HEK293 (cell line): Measurements from ENCODE around the gene CDC14A.
A peak's percentile ranks its signal among the peaks of the same experiment; 100 is the strongest.
"Not testable (repeated sequence)": the region's sequence is repeated elsewhere in the genome, so short reads cannot be mapped to it uniquely, and the experiment has no call there.

Experiments used
- CTCF ChIA-PET: fragments of 350-600 bp; formaldehyde crosslinking; extraction: SDS; loops from one replicate; lab custom pipeline; 2021; ENCODE audit warnings: antibody characterized with exemption; lab: Yijun Ruan, JAX
- POLR2A ChIA-PET: fragments of 300-600 bp; formaldehyde crosslinking; extraction: SDS; loops from one replicate; lab custom pipeline; 2020; ENCODE audit warnings: antibody characterized with exemption, inconsistent platforms; lab: Yijun Ruan, JAX
- H3K27ac ChIP-seq: fragments of 200-500 bp; sonication (Bioruptor generic); 2 replicates; pipeline ENCODE4 v1.5.1; 2014; ENCODE audit warnings: low read depth, low read length, control low read depth, inconsistent platforms; ENCODE audit errors: extremely low read depth
- H3K36me3 ChIP-seq, 2 experiments: fragments of 200-500 bp in 1 of 2; sonication (Bioruptor generic) in 1 of 2; 1 replicate in 1 of 2; 2 replicates in 1 of 2; pipeline ENCODE4 v1.5.1; 2014 to 2017; ENCODE audit warnings: inconsistent platforms in 2 of 2, low read length in 2 of 2; ENCODE audit not compliant: control insufficient read depth in 2 of 2, insufficient read depth in 1 of 2
- H3K4me1 ChIP-seq: fragments of 200-500 bp; sonication (Bioruptor generic); 2 replicates; pipeline ENCODE4 v1.5.1; 2014; ENCODE audit warnings: mild to moderate bottlenecking, low read length, inconsistent platforms; ENCODE audit not compliant: control insufficient read depth, insufficient read depth
- H3K4me3 ChIP-seq: 2 replicates; pipeline ENCODE4 v1.5.1; 2011; ENCODE audit warnings: low read depth, mild to moderate bottlenecking, control low read depth, low read length, moderate library complexity
- H3K9me3 ChIP-seq: fragments of 200-500 bp; sonication (Bioruptor generic); 2 replicates; pipeline ENCODE4 v1.5.1; 2014; ENCODE audit warnings: low read depth, low read length, inconsistent platforms; ENCODE audit not compliant: control insufficient read depth, insufficient read depth
- GLI4 ChIP-seq: fragments of 450-650 bp; formaldehyde crosslinking; IDR thresholded peaks from 2 replicates; pipeline ENCODE4 v1.5.1; 2016; ENCODE audit warnings: missing biosample characterization, missing genetic modification characterization
- RBAK ChIP-seq: fragments of 450-650 bp; formaldehyde crosslinking; IDR thresholded peaks from 2 replicates; pipeline ENCODE4 v1.5.1; 2016; ENCODE audit warnings: missing biosample characterization, missing genetic modification characterization
- SP7 ChIP-seq: fragments of 450-650 bp; formaldehyde crosslinking; IDR thresholded peaks from 2 replicates; pipeline ENCODE4 v1.5.1; 2016; ENCODE audit warnings: missing biosample characterization, missing genetic modification characterization
- ZFP69B ChIP-seq: fragments of 450-650 bp; formaldehyde crosslinking; IDR thresholded peaks from 2 replicates; pipeline ENCODE4 v1.5.1; 2016; ENCODE audit warnings: missing biosample characterization, missing genetic modification characterization
- ZNF146 ChIP-seq: fragments of 450-650 bp; formaldehyde crosslinking; IDR thresholded peaks from 2 replicates; pipeline ENCODE4 v1.5.1; 2016; ENCODE audit warnings: missing biosample characterization, missing genetic modification characterization
- ZNF16 ChIP-seq: fragments of 450-650 bp; formaldehyde crosslinking; IDR thresholded peaks from 2 replicates; pipeline ENCODE4 v1.5.1; 2016; ENCODE audit warnings: low read depth, missing biosample characterization, missing genetic modification characterization
- ZNF211 ChIP-seq: fragments of 450-650 bp; formaldehyde crosslinking; IDR thresholded peaks from 2 replicates; pipeline ENCODE4 v1.5.1; 2016; ENCODE audit warnings: low read depth, missing biosample characterization, missing genetic modification characterization
- ZNF366 ChIP-seq: fragments of 450-650 bp; formaldehyde crosslinking; conservative IDR thresholded peaks from 2 replicates; pipeline ENCODE4 v1.5.1; 2016; ENCODE audit warnings: missing biosample characterization, missing genetic modification characterization
- ZNF549 ChIP-seq: fragments of 450-650 bp; IDR thresholded peaks from 2 replicates; pipeline ENCODE4 v1.5.1; 2018; ENCODE audit warnings: missing biosample characterization, missing genetic modification characterization, mild to moderate bottlenecking, inconsistent platforms, moderate library complexity
- ZNF555 ChIP-seq: fragments of 450-650 bp; formaldehyde crosslinking; conservative IDR thresholded peaks from 2 replicates; pipeline ENCODE4 v1.5.1; 2017; ENCODE audit warnings: missing biosample characterization, mild to moderate bottlenecking, missing genetic modification characterization, inconsistent platforms
- ZNF624 ChIP-seq: fragments of 450-650 bp; formaldehyde crosslinking; IDR thresholded peaks from 2 replicates; pipeline ENCODE4 v1.5.1; 2017; ENCODE audit warnings: missing biosample characterization, missing genetic modification characterization
- TF ChIP-seq, protein P1 (sequence below): fragments of 450-650 bp; formaldehyde crosslinking; IDR thresholded peaks from 2 replicates; pipeline ENCODE4 v1.5.1; 2017; ENCODE audit warnings: missing biosample characterization, missing genetic modification characterization
- TF ChIP-seq, protein P2 (sequence below): fragments of 450-650 bp; formaldehyde crosslinking; IDR thresholded peaks from 2 replicates; pipeline ENCODE4 v1.5.1; 2017; ENCODE audit warnings: missing biosample characterization, missing genetic modification characterization
- TF ChIP-seq, protein P3 (sequence below): fragments of 450-650 bp; IDR thresholded peaks from 2 replicates; pipeline ENCODE4 v1.5.1; 2018; ENCODE audit warnings: missing biosample characterization, missing genetic modification characterization
- TF ChIP-seq, protein P4 (sequence below): fragments of 450-650 bp; formaldehyde crosslinking; IDR thresholded peaks from 2 replicates; pipeline ENCODE4 v1.5.1; 2016; ENCODE audit warnings: missing biosample characterization, missing genetic modification characterization
- TF ChIP-seq, protein P5 (sequence below): fragments of 450-650 bp; formaldehyde crosslinking; IDR thresholded peaks from 2 replicates; pipeline ENCODE4 v1.5.1; 2016; ENCODE audit warnings: missing biosample characterization, missing genetic modification characterization, borderline replicate concordance

Gene CDC14A

DNA sequence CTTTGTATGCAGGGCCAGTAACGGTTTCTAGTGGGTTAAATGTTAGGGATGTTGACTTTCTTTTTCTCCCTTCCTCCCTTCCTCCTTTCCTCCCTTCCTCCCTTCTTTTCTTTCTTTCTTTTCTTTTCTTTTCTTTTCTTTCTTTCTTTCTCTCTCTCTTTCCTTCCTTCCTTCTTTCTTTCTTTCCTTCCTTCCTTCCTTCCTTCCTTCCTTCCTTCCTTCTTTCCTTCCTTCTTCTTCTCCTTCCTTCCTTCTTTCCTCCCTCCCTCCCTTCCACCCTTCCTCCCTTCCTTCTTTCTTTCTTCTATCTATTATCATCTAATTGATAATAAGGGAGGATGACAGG lies 26.0 kb upstream of the CDC14A start:
- H3K9me3 ChIP-seq, H3K4me1 ChIP-seq, H3K36me3 ChIP-seq, POLR2A ChIA-PET, H3K4me3 ChIP-seq, H3K27ac ChIP-seq: not testable (repeated sequence)
- TF ChIP-seq, protein P1, sequence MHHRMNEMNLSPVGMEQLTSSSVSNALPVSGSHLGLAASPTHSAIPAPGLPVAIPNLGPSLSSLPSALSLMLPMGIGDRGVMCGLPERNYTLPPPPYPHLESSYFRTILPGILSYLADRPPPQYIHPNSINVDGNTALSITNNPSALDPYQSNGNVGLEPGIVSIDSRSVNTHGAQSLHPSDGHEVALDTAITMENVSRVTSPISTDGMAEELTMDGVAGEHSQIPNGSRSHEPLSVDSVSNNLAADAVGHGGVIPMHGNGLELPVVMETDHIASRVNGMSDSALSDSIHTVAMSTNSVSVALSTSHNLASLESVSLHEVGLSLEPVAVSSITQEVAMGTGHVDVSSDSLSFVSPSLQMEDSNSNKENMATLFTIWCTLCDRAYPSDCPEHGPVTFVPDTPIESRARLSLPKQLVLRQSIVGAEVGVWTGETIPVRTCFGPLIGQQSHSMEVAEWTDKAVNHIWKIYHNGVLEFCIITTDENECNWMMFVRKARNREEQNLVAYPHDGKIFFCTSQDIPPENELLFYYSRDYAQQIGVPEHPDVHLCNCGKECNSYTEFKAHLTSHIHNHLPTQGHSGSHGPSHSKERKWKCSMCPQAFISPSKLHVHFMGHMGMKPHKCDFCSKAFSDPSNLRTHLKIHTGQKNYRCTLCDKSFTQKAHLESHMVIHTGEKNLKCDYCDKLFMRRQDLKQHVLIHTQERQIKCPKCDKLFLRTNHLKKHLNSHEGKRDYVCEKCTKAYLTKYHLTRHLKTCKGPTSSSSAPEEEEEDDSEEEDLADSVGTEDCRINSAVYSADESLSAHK (tag by site-specific recombination), result peak; percentile 65
- TF ChIP-seq ZNF366, result peak; percentile 99
- TF ChIP-seq, protein P2, sequence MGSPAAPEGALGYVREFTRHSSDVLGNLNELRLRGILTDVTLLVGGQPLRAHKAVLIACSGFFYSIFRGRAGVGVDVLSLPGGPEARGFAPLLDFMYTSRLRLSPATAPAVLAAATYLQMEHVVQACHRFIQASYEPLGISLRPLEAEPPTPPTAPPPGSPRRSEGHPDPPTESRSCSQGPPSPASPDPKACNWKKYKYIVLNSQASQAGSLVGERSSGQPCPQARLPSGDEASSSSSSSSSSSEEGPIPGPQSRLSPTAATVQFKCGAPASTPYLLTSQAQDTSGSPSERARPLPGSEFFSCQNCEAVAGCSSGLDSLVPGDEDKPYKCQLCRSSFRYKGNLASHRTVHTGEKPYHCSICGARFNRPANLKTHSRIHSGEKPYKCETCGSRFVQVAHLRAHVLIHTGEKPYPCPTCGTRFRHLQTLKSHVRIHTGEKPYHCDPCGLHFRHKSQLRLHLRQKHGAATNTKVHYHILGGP, result peak; percentile 17; the same call in 1 of the 2 replicates
- peak; percentile 47; the same call in 1 of the 2 replicates for TF ChIP-seq ZNF211 (tag by site-specific recombination)
- CTCF ChIA-PET, result interaction anchor here (0.7 kb wide), 2 partner anchors 11 to 26 kb away, joined by 3 read pairs; partner anchors contain the start of gene CDC14A

DNA sequence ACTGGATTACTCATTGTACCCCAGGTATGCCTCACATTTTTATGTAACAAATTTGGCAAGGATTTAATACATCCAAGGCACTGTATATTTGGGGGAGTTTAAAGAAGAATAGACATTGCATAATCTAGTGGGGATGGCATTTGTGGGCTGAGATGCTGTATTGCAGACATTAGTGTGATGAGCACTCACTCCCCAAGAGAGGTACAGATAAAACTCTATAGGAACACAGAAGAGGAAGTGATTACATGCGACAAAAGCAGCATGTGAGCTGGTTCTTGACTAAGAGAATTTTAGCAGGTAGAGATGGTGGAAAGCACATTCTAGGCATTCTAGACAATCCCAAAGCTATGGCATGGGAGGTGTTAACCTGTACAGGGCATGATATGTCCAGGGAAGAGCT lies 24.2 kb upstream of the CDC14A start:
- POLR2A ChIA-PET, result no interaction called here
- CTCF ChIA-PET, result no interaction called here
- no peaks in the 10 kb centered on the region for H3K9me3 ChIP-seq
- H3K4me3 ChIP-seq, result no peak overlapping the region
- no peaks in the 10 kb centered on the region for H3K36me3 ChIP-seq
- TF ChIP-seq ZNF555 (tag by site-specific recombination), result no peak
- no peak for TF ChIP-seq ZFP69B
- H3K27ac ChIP-seq, result no peak overlapping the region
- H3K4me1 ChIP-seq, result peaks cover 4% of the 10 kb centered on the region; the same call in 1 of the 2 replicates

DNA sequence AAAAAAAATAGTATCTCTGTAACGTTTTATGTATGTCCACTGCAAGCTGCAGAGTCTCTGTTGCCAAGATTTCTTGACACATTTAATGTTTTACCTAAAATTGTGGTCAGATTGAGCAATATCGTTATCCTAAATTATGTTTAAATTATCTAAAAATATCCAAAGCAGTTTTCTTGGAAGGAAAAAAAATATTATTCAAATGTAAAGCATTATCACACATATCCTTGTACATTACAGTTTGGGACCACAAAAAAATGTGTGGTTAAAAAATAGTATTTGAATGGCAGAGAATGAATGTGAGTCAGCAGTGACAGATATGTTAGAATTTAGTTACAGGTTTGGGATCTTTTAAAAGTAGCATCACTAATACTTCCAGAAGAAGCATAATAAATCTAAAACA lies 21.2 kb upstream of the CDC14A start:
- H3K4me1 ChIP-seq, H3K36me3 ChIP-seq, H3K4me3 ChIP-seq, H3K27ac ChIP-seq, POLR2A ChIA-PET, CTCF ChIA-PET, H3K9me3 ChIP-seq: not testable (repeated sequence)

DNA sequence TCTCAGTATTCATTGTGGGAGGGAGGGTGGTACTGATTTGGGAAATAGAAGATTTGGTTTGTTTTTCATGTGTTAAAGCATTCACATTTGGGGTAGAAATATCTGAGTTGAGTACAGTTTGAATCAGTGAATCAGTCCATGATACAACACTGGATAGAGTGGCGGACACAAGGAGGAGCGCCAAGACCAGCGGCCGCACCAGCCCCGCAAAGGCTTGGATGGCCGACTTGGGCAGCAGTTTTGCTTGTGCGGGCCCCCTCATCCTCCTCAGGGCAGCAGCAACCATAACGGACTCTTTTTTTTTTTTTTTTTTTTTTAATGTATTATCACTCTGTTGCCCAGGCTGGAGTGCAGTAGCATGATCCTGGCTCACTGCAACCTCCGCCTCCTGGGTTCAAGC lies 20.0 kb upstream of the CDC14A start:
- ChIA-PET CTCF (interaction anchor here (0.7 kb wide), 1 partner anchor 497 kb away, joined by 7 read pairs; no protein-coding TSS in a partner anchor), POLR2A (no interaction called here)
- Histone ChIP-seq H3K9me3 (no peaks in the 10 kb centered on the region), H3K4me1 (no peaks in the 10 kb centered on the region), H3K27ac (no peak overlapping the region), H3K36me3 (no peaks in the 10 kb centered on the region), H3K4me3 (no peak overlapping the region)
- TF ChIP-seq, protein P3, sequence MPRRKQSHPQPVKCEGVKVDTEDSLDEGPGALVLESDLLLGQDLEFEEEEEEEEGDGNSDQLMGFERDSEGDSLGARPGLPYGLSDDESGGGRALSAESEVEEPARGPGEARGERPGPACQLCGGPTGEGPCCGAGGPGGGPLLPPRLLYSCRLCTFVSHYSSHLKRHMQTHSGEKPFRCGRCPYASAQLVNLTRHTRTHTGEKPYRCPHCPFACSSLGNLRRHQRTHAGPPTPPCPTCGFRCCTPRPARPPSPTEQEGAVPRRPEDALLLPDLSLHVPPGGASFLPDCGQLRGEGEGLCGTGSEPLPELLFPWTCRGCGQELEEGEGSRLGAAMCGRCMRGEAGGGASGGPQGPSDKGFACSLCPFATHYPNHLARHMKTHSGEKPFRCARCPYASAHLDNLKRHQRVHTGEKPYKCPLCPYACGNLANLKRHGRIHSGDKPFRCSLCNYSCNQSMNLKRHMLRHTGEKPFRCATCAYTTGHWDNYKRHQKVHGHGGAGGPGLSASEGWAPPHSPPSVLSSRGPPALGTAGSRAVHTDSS (tag by site-specific recombination), result no peak
- TF ChIP-seq SP7 (no peak), RBAK (no peak), ZNF624 (no peak), ZNF549 (tag by site-specific recombination) (no peak), ZNF16 (tag by site-specific recombination) (no peak), GLI4 (tag by site-specific recombination) (no peak), ZNF146 (tag by site-specific recombination) (no peak)
- TF ChIP-seq, protein P4, sequence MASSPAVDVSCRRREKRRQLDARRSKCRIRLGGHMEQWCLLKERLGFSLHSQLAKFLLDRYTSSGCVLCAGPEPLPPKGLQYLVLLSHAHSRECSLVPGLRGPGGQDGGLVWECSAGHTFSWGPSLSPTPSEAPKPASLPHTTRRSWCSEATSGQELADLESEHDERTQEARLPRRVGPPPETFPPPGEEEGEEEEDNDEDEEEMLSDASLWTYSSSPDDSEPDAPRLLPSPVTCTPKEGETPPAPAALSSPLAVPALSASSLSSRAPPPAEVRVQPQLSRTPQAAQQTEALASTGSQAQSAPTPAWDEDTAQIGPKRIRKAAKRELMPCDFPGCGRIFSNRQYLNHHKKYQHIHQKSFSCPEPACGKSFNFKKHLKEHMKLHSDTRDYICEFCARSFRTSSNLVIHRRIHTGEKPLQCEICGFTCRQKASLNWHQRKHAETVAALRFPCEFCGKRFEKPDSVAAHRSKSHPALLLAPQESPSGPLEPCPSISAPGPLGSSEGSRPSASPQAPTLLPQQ, result no peak
- TF ChIP-seq, protein P5, sequence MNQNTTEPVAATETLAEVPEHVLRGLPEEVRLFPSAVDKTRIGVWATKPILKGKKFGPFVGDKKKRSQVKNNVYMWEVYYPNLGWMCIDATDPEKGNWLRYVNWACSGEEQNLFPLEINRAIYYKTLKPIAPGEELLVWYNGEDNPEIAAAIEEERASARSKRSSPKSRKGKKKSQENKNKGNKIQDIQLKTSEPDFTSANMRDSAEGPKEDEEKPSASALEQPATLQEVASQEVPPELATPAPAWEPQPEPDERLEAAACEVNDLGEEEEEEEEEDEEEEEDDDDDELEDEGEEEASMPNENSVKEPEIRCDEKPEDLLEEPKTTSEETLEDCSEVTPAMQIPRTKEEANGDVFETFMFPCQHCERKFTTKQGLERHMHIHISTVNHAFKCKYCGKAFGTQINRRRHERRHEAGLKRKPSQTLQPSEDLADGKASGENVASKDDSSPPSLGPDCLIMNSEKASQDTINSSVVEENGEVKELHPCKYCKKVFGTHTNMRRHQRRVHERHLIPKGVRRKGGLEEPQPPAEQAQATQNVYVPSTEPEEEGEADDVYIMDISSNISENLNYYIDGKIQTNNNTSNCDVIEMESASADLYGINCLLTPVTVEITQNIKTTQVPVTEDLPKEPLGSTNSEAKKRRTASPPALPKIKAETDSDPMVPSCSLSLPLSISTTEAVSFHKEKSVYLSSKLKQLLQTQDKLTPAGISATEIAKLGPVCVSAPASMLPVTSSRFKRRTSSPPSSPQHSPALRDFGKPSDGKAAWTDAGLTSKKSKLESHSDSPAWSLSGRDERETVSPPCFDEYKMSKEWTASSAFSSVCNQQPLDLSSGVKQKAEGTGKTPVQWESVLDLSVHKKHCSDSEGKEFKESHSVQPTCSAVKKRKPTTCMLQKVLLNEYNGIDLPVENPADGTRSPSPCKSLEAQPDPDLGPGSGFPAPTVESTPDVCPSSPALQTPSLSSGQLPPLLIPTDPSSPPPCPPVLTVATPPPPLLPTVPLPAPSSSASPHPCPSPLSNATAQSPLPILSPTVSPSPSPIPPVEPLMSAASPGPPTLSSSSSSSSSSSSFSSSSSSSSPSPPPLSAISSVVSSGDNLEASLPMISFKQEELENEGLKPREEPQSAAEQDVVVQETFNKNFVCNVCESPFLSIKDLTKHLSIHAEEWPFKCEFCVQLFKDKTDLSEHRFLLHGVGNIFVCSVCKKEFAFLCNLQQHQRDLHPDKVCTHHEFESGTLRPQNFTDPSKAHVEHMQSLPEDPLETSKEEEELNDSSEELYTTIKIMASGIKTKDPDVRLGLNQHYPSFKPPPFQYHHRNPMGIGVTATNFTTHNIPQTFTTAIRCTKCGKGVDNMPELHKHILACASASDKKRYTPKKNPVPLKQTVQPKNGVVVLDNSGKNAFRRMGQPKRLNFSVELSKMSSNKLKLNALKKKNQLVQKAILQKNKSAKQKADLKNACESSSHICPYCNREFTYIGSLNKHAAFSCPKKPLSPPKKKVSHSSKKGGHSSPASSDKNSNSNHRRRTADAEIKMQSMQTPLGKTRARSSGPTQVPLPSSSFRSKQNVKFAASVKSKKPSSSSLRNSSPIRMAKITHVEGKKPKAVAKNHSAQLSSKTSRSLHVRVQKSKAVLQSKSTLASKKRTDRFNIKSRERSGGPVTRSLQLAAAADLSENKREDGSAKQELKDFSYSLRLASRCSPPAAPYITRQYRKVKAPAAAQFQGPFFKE (tag by site-specific recombination), result no peak
